GM23338 (cell line): Measurements from ENCODE around the gene STPG2. TPM values are rescaled to one million over a fixed set of nuclear protein-coding genes. Genes with fewer than 3 reads are reported as not detected.

Experiments
- ATAC-seq: fragments of 200-7000 bp; cut with Tn5 transposase; 3 replicates; pipeline ENCODE4 v1.9.1; 2020
- DNase-seq: peaks from one replicate; pipeline ENCODE4 v3.0.0-alpha.2; 2015; ENCODE audit warnings: low spot score
- H2AFZ ChIP-seq: fragments of 200-600 bp; sonication (generic); 2 replicates; pipeline ENCODE4 v1.8.0; 2016; ENCODE audit warnings: antibody characterized with exemption, mild to moderate bottlenecking, moderate library complexity
- H3F3A ChIP-seq: fragments of 200-600 bp; sonication (generic); replicated peaks from 2 replicates; pipeline ENCODE4 v1.8.0; 2017; ENCODE audit warnings: antibody characterized with exemption, mixed run types, low read depth
- H3K27ac ChIP-seq: fragments of 200-600 bp; sonication (generic); 2 replicates; pipeline ENCODE4 v1.6.1; 2016; ENCODE audit warnings: low read depth
- H3K27me3 ChIP-seq: fragments of 200-600 bp; sonication (generic); 2 replicates; pipeline ENCODE4 v1.8.0; 2016; ENCODE audit warnings: mild to moderate bottlenecking, mixed run types, moderate library complexity; ENCODE audit not compliant: insufficient read depth
- H3K36me3 ChIP-seq: fragments of 200-600 bp; sonication (generic); 2 replicates; pipeline ENCODE4 v1.8.0; 2016; ENCODE audit warnings: mild to moderate bottlenecking; ENCODE audit not compliant: insufficient read depth
- H3K4me1 ChIP-seq: fragments of 200-600 bp; sonication (generic); 2 replicates; pipeline ENCODE4 v1.8.0; 2016; ENCODE audit warnings: mild to moderate bottlenecking, moderate library complexity; ENCODE audit not compliant: insufficient read depth
- H3K4me2 ChIP-seq: fragments of 200-600 bp; sonication (generic); 2 replicates; pipeline ENCODE4 v1.7.1; 2017; ENCODE audit warnings: mixed run types
- H3K4me3 ChIP-seq: fragments of 200-600 bp; sonication (generic); 2 replicates; pipeline ENCODE4 v1.6.1; 2016; ENCODE audit warnings: mixed run types
- H3K79me2 ChIP-seq: fragments of 200-600 bp; sonication (generic); replicated peaks from 2 replicates; pipeline ENCODE4 v1.8.0; 2017; ENCODE audit warnings: mild to moderate bottlenecking; ENCODE audit not compliant: insufficient read depth
- H3K9me2 ChIP-seq: fragments of 200-600 bp; sonication (generic); 2 replicates; pipeline ENCODE4 v1.8.0; 2017; ENCODE audit not compliant: insufficient read depth
- H4K20me1 ChIP-seq: fragments of 200-600 bp; sonication (generic); replicated peaks from 2 replicates; pipeline ENCODE4 v1.8.0; 2017; ENCODE audit warnings: mild to moderate bottlenecking; ENCODE audit not compliant: insufficient read depth
- H3K27ac Mint-ChIP-seq: 2 replicates; pipeline ENCODE4 v1.8.0; 2020; ENCODE audit warnings: inconsistent platforms, mild to moderate bottlenecking, moderate library complexity, mixed read lengths
- H3K27me3 Mint-ChIP-seq: 3 replicates; pipeline ENCODE4 v1.8.0; 2022; ENCODE audit warnings: low read depth, mild to moderate bottlenecking, moderate library complexity, mixed read lengths, inconsistent platforms; ENCODE audit not compliant: insufficient read depth, poor library complexity
- H3K36me3 Mint-ChIP-seq: 3 replicates; pipeline ENCODE4 v1.8.0; 2021; ENCODE audit warnings: low read depth, mild to moderate bottlenecking, inconsistent platforms, moderate library complexity, mixed read lengths
- H3K4me1 Mint-ChIP-seq: 3 replicates; pipeline ENCODE4 v1.8.0; 2020; ENCODE audit warnings: mild to moderate bottlenecking, inconsistent platforms, mixed read lengths
- H3K4me3 Mint-ChIP-seq: 3 replicates; pipeline ENCODE4 v1.8.0; 2021; ENCODE audit warnings: moderate library complexity, mild to moderate bottlenecking, inconsistent platforms, mixed read lengths
- H3K9me3 Mint-ChIP-seq: 3 replicates; pipeline ENCODE4 v1.8.0; 2020; ENCODE audit warnings: moderate library complexity, mild to moderate bottlenecking, inconsistent platforms, mixed read lengths
- CREB1 ChIP-seq: fragments of 250-450 bp; sonication (Bioruptor Pico); IDR thresholded peaks from 2 replicates; pipeline ENCODE4 v1.5.0; 2020; ENCODE audit warnings: low read depth, mild to moderate bottlenecking, moderate library complexity
- CTCF ChIP-seq, 2 experiments: fragments of 200-600 bp in 1 of 2; sonication (generic) in 1 of 2; conservative IDR thresholded peaks; 2 replicates each; pipeline versions ENCODE4 v1.5.1 to v1.6.1; 2016 to 2017; ENCODE audit warnings: antibody characterized with exemption in 2 of 2, low read depth in 2 of 2, mild to moderate bottlenecking in 2 of 2, moderate library complexity in 1 of 2
- ZNF114 ChIP-seq: fragments of 250-450 bp; sonication (Bioruptor Pico); IDR thresholded peaks from 2 replicates; pipeline ENCODE4 v1.5.0; 2020; ENCODE audit warnings: mild to moderate bottlenecking, moderate library complexity
- polyA plus RNA-seq: library from polyadenylated mRNA; unstranded; fragments of >200 nt; fragmentation: Nextera tagmentation; extraction: Ambion mirVana; gene quantifications from 2 replicates; pipeline ENCODE4 v1.2.1, GENCODE V29; 2016
- total RNA-seq: library from RNA; depleted of rRNA; stranded (reverse); fragments of >200 nt; shearing (Covaris generic); gene quantifications from 2 replicates; pipeline ENCODE4 v1.2.3, GENCODE V29; 2014

Gene STPG2
- total and polyA plus RNA-seq, 2 experiments from 2014 or later = 0.17 to 0.32 TPM

- H3K4me3 Mint-ChIP-seq = no peak overlapping the region
- no peaks in the 10 kb centered on the region for H3K4me1 Mint-ChIP-seq
- H3K27me3 Mint-ChIP-seq = no peaks in the 10 kb centered on the region
- no peak overlapping the region for H3K27ac ChIP-seq
- H2AFZ ChIP-seq = no peak overlapping the region
- H3K4me1 ChIP-seq = no peaks in the 10 kb centered on the region
- H3K4me3 ChIP-seq = no peak overlapping the region
- H3K27ac Mint-ChIP-seq = no peak overlapping the region
- 0 out of 2 replicates have a peak, but pooled peaks cover 2% of the 10 kb centered on the region for H3K36me3 ChIP-seq
- no peaks in the 10 kb centered on the region for H3K27me3 ChIP-seq
- H3K9me3 Mint-ChIP-seq = peaks cover 5% of the 10 kb centered on the region; the same call in 2 of the 3 replicates
- no peaks in the 10 kb centered on the region for H3K79me2 ChIP-seq
- TF ChIP-seq CTCF (conservative IDR thresholded peaks at IDR 0.05; ENCODE audit: low read depth in 2 of 2) = peak; percentile 70 to 88
- TF ChIP-seq ZNF114 (CRISPR knock-in tag) = no peak
- no peaks in the 10 kb centered on the region for H3K9me2 ChIP-seq
- DNase-seq = peak; percentile 64
- no peaks in the 10 kb centered on the region for H3K36me3 Mint-ChIP-seq
- H4K20me1 ChIP-seq = no peaks in the 10 kb centered on the region
- no peak overlapping the region for H3K4me2 ChIP-seq
- H3F3A ChIP-seq = no peaks in the 10 kb centered on the region
- ATAC-seq = no peak
Measured at GRCh38 chr4:97987019-97987648, 156.1 kb downstream of the STPG2 start.

- Histone ChIP-seq H3K9me2 (no peaks in the 10 kb centered on the region), H3K4me2 (no peak overlapping the region), H3K4me1 (no peaks in the 10 kb centered on the region), H3K79me2 (no peaks in the 10 kb centered on the region), H3K36me3 (no peaks in the 10 kb centered on the region), H4K20me1 (no peaks in the 10 kb centered on the region), H3K4me3 (no peak overlapping the region), H2AFZ (no peak overlapping the region), H3F3A (no peaks in the 10 kb centered on the region), H3K27me3 (no peaks in the 10 kb centered on the region), H3K27ac (no peak overlapping the region)
- no peak overlapping the region for H3K4me3 Mint-ChIP-seq
- no peak overlapping the region for H3K27ac Mint-ChIP-seq
- DNase-seq = peak; percentile 69
- H3K4me1 Mint-ChIP-seq = no peaks in the 10 kb centered on the region
- TF ChIP-seq CREB1 (no peak), CTCF (conservative IDR thresholded peaks at IDR 0.05; ENCODE audit: low read depth in 2 of 2) (peak; percentile 63 to 64)
- ATAC-seq = no peak
- no peaks in the 10 kb centered on the region for H3K9me3 Mint-ChIP-seq
- no peaks in the 10 kb centered on the region for H3K36me3 Mint-ChIP-seq
- no peaks in the 10 kb centered on the region for H3K27me3 Mint-ChIP-seq
Measured at GRCh38 chr4:97984545-97985131, 158.6 kb downstream of the STPG2 start.
